IPS-18c (cell line): ENCODE measurements around the gene GABRG1.

Source experiments
- H3K4me3 ChIP-seq: 2 replicates; pipeline ENCODE4 v1.7.0; 2013; ENCODE audit warnings: low read depth, mild to moderate bottlenecking, low read length, moderate library complexity; ENCODE audit not compliant: insufficient read depth
- H3K9me3 ChIP-seq: one replicate; pipeline ENCODE4 v1.6.1; 2013; ENCODE audit warnings: mild to moderate bottlenecking, low read length, moderate library complexity; ENCODE audit not compliant: control insufficient read depth, insufficient read depth

Gene GABRG1

DNA sequence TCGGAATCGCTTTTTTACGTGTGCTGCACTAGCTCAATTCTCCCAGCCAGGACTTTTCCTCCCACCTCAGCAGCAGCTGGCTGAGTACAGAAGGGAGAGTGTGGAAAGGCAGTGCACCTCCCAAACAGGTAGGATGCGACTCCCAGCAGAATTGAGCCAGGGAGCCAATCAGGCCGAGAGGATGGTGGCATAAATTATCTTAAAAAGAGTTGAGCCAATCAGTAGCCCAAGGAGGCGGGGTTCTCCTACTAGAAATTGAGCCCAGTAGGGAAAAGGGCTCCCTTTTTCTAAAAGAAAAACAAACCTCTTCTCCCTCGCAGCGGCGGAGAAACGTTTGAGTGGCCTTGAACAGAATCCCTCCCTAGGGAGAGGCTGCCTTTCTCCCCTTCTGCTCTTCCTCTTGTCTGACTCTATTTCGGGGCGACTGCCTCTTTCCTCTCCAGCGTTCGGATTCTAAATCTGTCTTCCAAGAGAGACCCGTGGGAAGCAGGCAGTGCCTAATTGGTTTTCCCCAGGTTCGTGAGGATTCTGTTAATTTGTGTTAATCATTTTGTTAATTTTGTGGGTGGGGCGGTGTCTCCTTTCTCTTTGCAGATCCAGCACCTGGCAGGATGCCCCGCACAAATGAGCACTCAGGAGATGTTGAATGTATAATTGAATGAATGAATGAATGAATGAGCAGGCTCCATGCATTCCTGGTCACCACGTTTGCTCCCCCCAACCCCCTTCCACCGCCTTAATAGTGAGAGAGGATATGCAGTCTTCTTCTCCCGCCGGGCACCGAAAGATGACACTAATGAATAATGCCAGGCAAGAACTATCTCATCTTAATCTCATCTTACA is at the start of gene GABRG1:
Gene GABRG1 (minus strand): TSS at position 142 of the 843 bp plus-strand sequence. CDS start 141 bp downstream, at position 1.
- no peaks in the 10 kb centered on the region for H3K9me3 ChIP-seq
- H3K4me3 ChIP-seq, result peak within 1 kb of the TSS; percentile 49

DNA sequence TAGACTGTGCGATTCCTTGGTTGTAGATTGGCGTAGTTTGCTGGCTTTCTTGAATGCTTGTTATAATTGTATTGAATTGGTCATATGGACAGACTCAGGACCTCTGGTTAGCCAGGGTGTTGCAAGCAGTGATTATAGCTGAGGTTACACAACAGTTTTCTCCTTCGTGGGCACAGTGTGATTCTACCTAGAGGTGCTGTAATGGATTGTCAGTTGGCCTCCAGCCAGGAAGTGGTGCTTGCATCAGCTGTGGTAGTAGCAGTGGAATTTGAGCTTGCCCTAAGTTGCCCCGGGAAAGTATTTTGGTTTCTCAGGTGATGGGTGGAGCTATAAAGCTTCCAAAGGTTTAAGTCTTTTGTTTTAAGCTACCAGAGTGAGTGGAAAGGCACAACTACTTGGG is 23.1 kb upstream of the GABRG1 start:
- no peak overlapping the region for H3K4me3 ChIP-seq
- H3K9me3 ChIP-seq, result peaks cover 4% of the 10 kb centered on the region

DNA sequence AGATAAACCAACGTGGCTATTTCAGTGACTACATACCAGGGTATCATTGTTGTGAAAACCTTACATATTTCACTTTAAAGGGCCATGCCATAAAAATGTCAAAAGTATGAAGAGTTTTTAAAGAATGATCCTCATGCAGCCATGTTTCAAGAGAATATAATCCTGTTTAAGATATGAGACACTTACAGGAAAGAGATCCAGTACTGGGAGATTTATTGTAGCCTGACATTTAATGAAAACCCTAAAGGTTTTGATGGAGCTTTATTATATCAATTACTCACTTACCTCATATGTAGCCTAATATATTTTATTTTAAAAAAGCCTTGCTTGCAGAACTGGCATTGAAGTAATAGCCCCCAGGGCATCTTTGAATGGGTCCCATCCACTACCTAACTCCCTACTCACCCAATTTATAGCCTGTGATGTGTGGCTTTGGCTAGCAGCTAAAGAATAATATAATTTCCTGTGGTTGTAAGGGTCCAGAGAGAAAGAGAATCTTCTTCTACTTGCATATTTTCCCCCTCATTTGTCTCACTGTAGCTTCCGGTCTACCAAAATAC is 7.7 kb upstream of the GABRG1 start:
- peaks cover 2% of the 10 kb centered on the region for H3K9me3 ChIP-seq
- no peak overlapping the region for H3K4me3 ChIP-seq

DNA sequence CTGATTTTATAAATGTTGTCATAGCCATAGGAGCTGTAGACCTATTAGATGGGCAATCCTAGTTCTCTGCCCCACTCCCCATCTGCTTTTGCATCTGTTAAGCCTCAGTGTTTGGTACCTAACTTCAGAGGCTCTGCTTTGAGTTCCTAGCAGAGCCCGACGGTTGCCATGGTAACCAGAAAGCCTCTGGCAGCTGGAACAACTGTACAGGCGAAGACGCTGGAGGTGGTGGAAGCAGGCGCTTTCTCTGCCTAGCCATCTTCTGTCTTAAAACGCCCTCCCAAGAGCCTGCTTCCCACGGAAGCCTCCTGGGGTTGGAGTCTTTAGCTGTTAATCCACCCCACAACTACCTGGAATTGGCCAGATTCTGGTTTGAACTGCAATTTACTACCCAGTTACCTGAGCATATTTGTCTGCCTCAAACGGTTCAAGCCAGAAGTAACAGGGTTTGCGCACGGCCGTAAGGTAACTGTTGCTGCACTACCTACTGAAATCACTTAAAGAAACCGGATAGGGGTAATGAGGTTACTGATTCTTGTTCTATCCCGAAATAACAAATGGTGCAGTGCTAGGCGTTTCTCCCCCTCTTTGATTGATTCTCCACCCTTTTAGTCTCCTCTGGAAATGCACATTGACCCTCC is 1.0 kb upstream of the GABRG1 start:
- Histone ChIP-seq H3K4me3 (peak overlapping the region; percentile 49; the same call in 1 of the 2 replicates), H3K9me3 (peaks cover under 1% of the 10 kb centered on the region)

DNA sequence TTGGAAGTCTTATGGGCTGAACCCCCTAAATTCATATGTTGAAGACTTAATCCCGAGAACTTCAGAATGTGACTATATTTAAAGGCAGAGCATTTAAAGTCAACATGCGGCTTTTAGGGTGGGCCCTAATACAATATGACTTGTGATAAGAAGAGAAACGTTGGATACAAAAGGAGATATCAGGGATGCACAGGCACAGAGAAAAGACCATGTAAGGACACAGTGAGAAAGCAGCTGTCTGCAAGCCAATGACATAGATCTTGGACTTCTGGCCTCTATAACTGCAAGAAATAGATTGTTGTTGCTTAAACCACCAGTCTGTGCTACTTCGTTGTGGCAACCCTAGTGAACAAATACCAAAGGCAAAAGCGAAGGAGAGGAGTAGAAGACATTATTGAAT is 42.2 kb downstream of the GABRG1 start:
- H3K9me3 ChIP-seq, result no peaks in the 10 kb centered on the region
- H3K4me3 ChIP-seq, result no peak overlapping the region

DNA sequence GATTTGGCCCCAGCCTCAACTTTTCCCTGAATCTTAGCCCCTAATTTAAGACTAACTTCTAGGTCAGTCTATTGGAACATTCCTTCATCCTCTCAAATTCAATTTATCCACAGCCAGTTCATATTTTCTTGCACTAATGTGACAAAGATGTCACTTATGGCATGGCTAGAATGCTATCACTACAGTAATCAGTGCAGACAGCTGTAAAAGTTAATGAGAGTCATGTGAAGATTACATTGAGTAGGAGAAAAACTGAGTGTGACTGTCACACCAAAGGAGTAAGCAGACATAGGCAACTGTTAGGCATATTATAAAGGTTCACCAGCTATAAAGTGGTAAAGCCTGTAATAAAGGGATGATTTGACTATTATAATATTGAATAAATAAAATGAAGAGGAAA is 42.6 kb downstream of the GABRG1 start:
- H3K4me3 ChIP-seq, result no peak overlapping the region
- no peaks in the 10 kb centered on the region for H3K9me3 ChIP-seq

DNA sequence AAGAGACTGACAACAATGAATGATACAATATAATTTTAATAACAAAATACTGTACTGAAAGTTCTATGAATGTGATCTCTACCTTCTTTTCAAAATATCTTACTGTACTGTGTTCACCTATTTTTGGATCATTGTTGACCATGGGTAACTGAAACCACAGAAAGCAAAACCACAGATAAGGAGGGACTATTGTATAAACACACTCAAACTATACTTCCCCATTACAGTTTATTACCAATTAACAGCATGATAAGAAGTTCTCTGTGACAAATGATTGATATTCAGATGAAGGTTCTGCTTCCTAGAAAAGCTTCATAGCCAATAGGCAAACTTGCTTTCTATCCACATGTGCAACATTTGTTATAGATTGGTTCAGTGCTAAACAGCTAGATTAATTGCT is 50.1 kb downstream of the GABRG1 start:
- no peak overlapping the region for H3K4me3 ChIP-seq
- H3K9me3 ChIP-seq, result no peaks in the 10 kb centered on the region

DNA sequence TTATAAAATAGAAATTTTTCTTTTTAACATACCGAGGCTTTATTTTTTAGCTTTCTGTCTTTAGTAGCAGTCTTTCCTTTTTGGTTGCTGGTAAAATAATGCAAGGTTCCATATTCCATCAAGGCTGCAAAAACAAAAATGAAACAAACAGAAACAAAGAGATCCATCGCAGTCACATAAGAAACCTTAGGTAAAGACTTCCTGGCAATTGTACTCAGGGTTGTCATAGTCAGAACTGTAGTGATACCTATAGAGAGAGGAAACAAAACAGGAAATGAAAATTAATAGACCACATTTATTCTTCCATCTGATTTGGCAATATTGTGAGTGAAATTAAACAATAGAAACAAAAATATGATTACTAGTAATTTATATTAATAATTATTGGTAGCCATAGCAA is 72.5 kb downstream of the GABRG1 start:
- no peaks in the 10 kb centered on the region for H3K9me3 ChIP-seq

DNA sequence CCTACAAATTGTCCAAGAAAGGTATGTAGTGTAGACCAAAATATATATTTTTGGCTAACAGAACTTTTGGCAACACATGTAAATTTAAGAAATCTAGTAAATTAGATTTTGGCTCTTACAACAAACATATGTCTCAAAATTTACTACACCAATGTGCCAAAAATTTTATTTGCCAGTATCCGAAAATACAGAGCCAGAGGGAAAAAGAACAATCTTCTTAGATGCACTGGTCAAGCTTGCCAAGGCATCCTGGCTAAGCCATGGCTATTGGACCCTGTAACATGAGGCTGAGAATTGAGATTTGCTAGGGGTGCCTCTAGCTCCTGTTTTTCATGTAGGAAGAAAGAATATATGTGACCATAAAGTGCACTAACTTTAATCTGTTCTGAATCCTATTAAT is 91.8 kb downstream of the GABRG1 start:
- no peak overlapping the region for H3K4me3 ChIP-seq
- H3K9me3 ChIP-seq, result no peaks in the 10 kb centered on the region

More for the DNA sequence above, 72.5 kb downstream of the GABRG1 start:
- H3K4me3 ChIP-seq, result no peak overlapping the region

DNA sequence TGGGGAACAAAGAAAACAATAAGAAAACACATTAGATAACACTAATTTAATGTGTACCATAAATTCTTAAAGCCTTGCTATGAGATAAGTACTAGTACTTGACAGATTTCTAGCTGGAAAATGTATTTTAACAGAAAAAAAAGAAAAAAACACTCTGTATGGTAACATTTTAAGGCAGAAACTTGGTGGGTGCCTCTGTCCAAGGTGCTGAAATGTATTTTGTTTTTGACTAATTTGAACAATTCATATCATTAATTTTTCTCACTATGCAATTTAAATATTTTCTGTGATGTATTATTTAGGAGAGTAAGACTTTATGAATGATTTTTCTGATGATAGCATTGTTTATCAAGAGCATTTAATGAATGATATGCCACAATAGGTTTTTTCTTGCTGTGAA is 107.5 kb downstream of the GABRG1 start:
- Histone ChIP-seq H3K9me3 (no peaks in the 10 kb centered on the region), H3K4me3 (no peak overlapping the region)

DNA sequence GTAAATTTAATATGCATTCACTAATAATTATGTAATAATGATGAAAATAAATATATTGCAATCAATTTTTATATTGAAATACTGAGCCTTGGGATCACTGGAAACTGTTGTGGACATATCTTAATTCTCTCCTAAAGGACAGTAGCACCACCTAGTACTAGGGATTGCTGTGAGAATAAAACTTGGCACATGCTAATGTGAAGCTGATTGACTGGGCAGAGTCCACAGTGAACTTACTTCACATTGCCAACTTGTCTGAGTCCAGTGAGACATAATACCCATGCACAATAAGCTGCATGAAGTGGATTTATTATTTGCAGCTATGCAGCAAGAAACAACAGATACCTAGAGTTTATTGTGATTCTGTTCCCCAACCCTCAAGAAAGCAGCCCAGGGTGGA is 131.1 kb downstream of the GABRG1 start:
- no peak overlapping the region for H3K4me3 ChIP-seq

DNA sequence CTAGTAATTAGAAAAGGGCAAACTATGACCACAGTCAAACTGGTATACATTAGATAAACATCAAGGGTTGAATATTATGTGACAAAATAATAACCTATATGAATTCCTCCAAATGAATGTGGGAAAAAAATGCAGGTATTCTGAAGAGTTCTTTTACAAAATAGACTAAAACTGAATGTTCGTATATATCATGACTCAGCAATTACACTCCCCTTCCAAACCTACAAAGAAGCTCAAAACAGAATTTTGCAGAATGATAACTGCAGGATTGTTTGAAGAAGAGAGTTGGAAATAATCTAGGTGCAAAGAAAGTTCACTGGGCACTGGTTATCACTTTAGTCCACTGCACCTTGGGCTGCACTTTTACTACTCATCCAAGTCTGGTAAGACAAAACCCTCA is 134.1 kb downstream of the GABRG1 start:
- no peaks in the 10 kb centered on the region for H3K9me3 ChIP-seq
- no peak overlapping the region for H3K4me3 ChIP-seq

More for the DNA sequence above, 131.1 kb downstream of the GABRG1 start:
- no peaks in the 10 kb centered on the region for H3K9me3 ChIP-seq

DNA sequence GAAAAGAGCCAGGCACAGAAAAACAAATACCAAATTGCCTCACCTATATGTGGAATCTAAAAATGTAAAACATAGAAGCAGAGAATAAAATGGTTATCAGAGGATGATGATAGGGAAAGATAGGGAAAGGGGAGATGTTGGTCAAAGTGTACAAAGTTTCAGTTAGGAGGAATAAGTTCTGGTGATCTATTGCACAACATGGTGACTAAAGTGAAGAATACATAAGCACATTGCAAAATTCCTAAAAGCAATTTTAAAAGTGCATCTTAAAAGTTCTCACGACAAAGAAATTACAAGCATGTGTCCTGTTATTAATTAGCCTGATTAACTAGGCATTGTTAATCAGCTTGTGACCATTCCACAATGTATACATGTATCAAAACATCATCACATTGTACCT is 136.0 kb downstream of the GABRG1 start:
- Histone ChIP-seq H3K4me3 (no peak overlapping the region), H3K9me3 (no peaks in the 10 kb centered on the region)
